OCI-LY3 (cell line): ENCODE data around the gene EVA1A.
A peak's percentile ranks its signal among the peaks of the same experiment; 100 is the strongest.
"Not testable (repeated sequence)": the region's sequence is repeated elsewhere in the genome, so short reads cannot be mapped to it uniquely, and the experiment has no call there.

ENCODE experiments used
- H2AFZ ChIP-seq: fragments of 200-600, 300-600 bp; shearing (Covaris generic); 2 replicates; pipeline ENCODE4 v1.6.0; 2014; ENCODE audit warnings: antibody characterized with exemption, low read depth, low read length
- H3K27ac ChIP-seq: fragments of 200-600, 300-600 bp; sonication (generic); 2 replicates; pipeline ENCODE4 v1.5.1; 2014; ENCODE audit warnings: mild to moderate bottlenecking, low read length, moderate library complexity, mixed read lengths
- H3K27me3 ChIP-seq: fragments of 200-600, 300-600 bp; sonication (generic); 2 replicates; pipeline ENCODE4 v1.6.1; 2014; ENCODE audit warnings: low read depth, low read length, mixed read lengths
- H3K36me3 ChIP-seq: fragments of 200-600, 300-600 bp; sonication (generic); replicated peaks from 2 replicates; pipeline ENCODE3; 2014; ENCODE audit warnings: low read depth, low read length, mixed read lengths
- H3K4me1 ChIP-seq: fragments of 300-600, 200-600 bp; sonication (generic); 2 replicates; pipeline ENCODE4 v1.6.1; 2014; ENCODE audit warnings: low read length, mixed read lengths
- H3K4me2 ChIP-seq: fragments of 200-600, 300-600 bp; sonication (generic); 2 replicates; pipeline ENCODE4 v1.6.1; 2014; ENCODE audit warnings: low read length, mixed read lengths
- H3K4me3 ChIP-seq: fragments of 300-600, 200-600 bp; sonication (generic); 2 replicates; pipeline ENCODE4 v1.5.1; 2014; ENCODE audit warnings: antibody characterized with exemption, mild to moderate bottlenecking, low read length, moderate library complexity
- H3K79me2 ChIP-seq: fragments of 300-600, 200-600 bp; shearing (Covaris generic); 2 replicates; pipeline ENCODE4 v1.6.1; 2014; ENCODE audit warnings: mild to moderate bottlenecking, low read length, mixed read lengths
- H3K9ac ChIP-seq: fragments of 300-600, 200-600 bp; shearing (Covaris generic); 2 replicates; pipeline ENCODE4 v1.6.0; 2014; ENCODE audit warnings: mild to moderate bottlenecking, low read length, moderate library complexity
- H3K9me3 ChIP-seq: fragments of 200-600, 300-600 bp; shearing (Covaris generic); 2 replicates; pipeline ENCODE4 v1.6.1; 2014; ENCODE audit warnings: low read length, mixed read lengths; ENCODE audit not compliant: insufficient read depth
- H4K20me1 ChIP-seq: fragments of 200-600, 300-600 bp; sonication (generic); 2 replicates; pipeline ENCODE4 v1.6.1; 2016; ENCODE audit warnings: low read length, mixed read lengths; ENCODE audit not compliant: insufficient read depth
- EZH2phosphoT487 ChIP-seq: fragments of 200-600 bp; shearing (Covaris generic); IDR thresholded peaks from 2 replicates; pipeline ENCODE4 v1.6.1; 2018; ENCODE audit warnings: antibody characterized with exemption, mixed run types, low read depth
- TF ChIP-seq, protein P1 (sequence below): fragments of 200-600, 300-600 bp; sonication (generic); IDR thresholded peaks from 2 replicates; pipeline ENCODE4 v1.5.1; 2014; ENCODE audit warnings: antibody characterized with exemption, low read length, low read depth

Gene EVA1A

DNA sequence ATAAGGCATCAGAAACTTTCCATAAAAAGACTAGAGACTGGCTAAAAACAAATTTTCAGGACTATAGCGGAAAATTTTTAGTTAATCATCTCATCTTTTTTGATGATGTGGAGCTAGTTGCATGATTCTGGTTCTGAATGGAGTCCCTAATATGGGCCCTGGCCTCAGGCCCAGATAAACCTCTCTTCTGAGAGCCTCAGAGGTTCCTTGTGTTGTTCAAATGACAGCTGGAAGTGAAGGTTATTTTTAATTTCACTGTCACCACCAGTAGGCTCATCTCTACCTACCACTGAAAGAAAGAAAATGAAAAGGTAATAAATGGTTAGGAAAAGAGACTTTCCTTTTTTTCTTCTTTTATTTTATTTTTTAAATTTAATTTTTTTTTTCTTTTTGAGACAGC lies 75.9 kb downstream of the EVA1A start:
- H4K20me1 ChIP-seq = no peaks in the 10 kb centered on the region
- H3K4me3 ChIP-seq = no peak overlapping the region
- no peak overlapping the region for H3K4me2 ChIP-seq
- no peak overlapping the region for H2AFZ ChIP-seq
- H3K27me3 ChIP-seq = peaks cover 23% of the 10 kb centered on the region
- TF ChIP-seq, protein P1, sequence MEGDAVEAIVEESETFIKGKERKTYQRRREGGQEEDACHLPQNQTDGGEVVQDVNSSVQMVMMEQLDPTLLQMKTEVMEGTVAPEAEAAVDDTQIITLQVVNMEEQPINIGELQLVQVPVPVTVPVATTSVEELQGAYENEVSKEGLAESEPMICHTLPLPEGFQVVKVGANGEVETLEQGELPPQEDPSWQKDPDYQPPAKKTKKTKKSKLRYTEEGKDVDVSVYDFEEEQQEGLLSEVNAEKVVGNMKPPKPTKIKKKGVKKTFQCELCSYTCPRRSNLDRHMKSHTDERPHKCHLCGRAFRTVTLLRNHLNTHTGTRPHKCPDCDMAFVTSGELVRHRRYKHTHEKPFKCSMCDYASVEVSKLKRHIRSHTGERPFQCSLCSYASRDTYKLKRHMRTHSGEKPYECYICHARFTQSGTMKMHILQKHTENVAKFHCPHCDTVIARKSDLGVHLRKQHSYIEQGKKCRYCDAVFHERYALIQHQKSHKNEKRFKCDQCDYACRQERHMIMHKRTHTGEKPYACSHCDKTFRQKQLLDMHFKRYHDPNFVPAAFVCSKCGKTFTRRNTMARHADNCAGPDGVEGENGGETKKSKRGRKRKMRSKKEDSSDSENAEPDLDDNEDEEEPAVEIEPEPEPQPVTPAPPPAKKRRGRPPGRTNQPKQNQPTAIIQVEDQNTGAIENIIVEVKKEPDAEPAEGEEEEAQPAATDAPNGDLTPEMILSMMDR = no peak
- no peak for TF ChIP-seq EZH2phosphoT487
- H3K9me3 ChIP-seq = no peaks in the 10 kb centered on the region
- H3K79me2 ChIP-seq = no peaks in the 10 kb centered on the region
- no peak overlapping the region for H3K9ac ChIP-seq
- H3K27ac ChIP-seq = no peak overlapping the region
- no peaks in the 10 kb centered on the region for H3K4me1 ChIP-seq
- no peaks in the 10 kb centered on the region for H3K36me3 ChIP-seq

DNA sequence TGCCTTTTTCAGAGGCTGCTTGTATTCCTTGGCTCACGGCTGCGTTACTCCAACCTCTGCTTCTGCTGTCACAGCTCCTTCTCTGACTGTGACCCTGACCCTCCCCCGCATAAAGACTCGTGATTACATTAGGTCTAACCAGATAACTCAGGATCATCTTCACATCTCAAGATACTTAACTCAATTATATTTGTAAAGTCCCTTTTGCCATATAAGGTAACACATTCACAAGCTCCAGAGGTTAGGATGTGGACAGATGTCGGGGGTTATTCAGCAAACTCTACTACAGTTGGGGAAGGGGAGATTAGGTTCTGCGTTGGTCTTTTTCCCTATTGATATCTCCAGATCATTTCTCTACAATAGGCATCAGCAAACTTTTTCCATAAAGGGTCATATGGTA lies 76.9 kb downstream of the EVA1A start:
- Histone ChIP-seq H3K4me1 (no peaks in the 10 kb centered on the region), H3K9ac (no peak overlapping the region)

DNA sequence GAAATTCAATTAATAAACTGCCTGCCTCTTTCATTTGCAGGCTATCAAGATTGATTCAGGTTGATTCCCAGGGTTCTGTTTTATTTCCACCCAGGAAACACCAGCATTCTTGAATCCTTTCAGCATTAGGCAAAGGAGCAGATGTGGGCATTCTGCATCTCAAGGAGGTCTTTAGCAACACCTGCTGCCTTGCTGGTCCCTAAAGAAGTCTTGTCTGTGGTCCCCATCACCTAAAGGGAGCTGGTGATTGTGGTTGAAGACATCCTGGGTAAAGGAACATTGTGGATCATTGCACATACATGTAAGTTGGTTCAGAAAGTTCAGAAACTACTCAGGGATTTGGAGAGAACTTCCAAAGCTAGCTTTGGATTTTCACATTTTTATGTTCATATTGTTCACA lies 78.3 kb downstream of the EVA1A start:
- no peaks in the 10 kb centered on the region for H4K20me1 ChIP-seq
- no peaks in the 10 kb centered on the region for H3K79me2 ChIP-seq
- no peak overlapping the region for H3K4me3 ChIP-seq
- no peak overlapping the region for H3K9ac ChIP-seq
- peaks cover 17% of the 10 kb centered on the region for H3K27me3 ChIP-seq
- no peaks in the 10 kb centered on the region for H3K9me3 ChIP-seq
- no peak overlapping the region for H3K4me2 ChIP-seq
- H3K27ac ChIP-seq = no peak overlapping the region
- H3K36me3 ChIP-seq = no peaks in the 10 kb centered on the region
- no peak for TF ChIP-seq EZH2phosphoT487
- TF ChIP-seq, protein P1 = no peak
- no peak overlapping the region for H2AFZ ChIP-seq
- H3K4me1 ChIP-seq = no peaks in the 10 kb centered on the region

More for the DNA sequence above, 76.9 kb downstream of the EVA1A start:
- no peak overlapping the region for H3K4me2 ChIP-seq
- H3K27ac ChIP-seq = no peak overlapping the region
- no peak overlapping the region for H3K4me3 ChIP-seq
- no peaks in the 10 kb centered on the region for H4K20me1 ChIP-seq
- no peaks in the 10 kb centered on the region for H3K9me3 ChIP-seq
- TF ChIP-seq, protein P1 = no peak
- TF ChIP-seq EZH2phosphoT487 = no peak
- peaks cover 17% of the 10 kb centered on the region for H3K27me3 ChIP-seq
- H3K79me2 ChIP-seq = no peaks in the 10 kb centered on the region
- no peaks in the 10 kb centered on the region for H3K36me3 ChIP-seq
- H2AFZ ChIP-seq = no peak overlapping the region

DNA sequence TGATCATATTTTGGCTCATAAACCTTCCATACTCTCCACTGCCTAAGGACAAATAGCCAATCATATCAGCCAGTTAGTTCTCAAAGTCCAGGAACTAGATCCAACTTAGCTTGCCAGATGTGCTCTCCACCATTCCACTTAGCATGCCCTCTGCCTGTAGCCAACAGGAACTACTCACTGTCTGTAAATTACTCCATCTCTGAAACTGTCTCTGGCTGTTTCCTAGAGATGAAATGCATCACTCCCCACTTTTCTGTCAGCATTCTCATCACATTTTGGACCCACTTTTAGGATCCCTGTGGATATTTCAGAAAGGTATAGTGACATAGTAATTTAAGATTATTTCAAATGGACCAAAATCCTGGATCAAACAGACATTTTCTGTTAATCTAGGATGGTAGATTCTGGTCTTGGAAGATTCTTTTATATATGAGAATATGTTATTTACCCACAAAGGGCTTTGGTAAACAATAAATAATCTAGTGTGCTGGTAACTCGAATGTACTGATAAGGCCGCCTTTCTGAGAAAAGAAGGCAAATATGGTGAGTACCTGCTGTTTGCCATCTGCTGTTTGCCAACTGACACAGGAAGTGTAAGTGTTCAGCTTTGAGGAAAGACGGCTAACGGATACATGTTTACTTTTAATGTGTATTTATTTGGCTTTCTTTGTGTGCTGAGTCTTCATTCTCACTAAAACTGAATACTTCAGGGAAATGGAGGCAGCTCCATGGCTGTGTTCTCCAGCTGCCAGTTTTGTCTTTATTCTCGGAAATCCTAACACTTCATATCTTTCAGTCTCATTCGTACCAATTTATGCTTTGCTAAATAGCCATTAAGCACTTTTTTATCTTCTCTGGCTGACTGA lies 79.5 kb downstream of the EVA1A start:
- H4K20me1 ChIP-seq = no peaks in the 10 kb centered on the region
- no peak overlapping the region for H3K4me3 ChIP-seq
- no peaks in the 10 kb centered on the region for H3K4me1 ChIP-seq
- no peak overlapping the region for H2AFZ ChIP-seq
- H3K79me2 ChIP-seq = no peaks in the 10 kb centered on the region
- peaks cover 17% of the 10 kb centered on the region for H3K27me3 ChIP-seq
- H3K9me3 ChIP-seq = no peaks in the 10 kb centered on the region
- no peaks in the 10 kb centered on the region for H3K36me3 ChIP-seq
- no peak overlapping the region for H3K27ac ChIP-seq
- H3K9ac ChIP-seq = no peak overlapping the region
- no peak overlapping the region for H3K4me2 ChIP-seq
- TF ChIP-seq, protein P1 = peak; percentile 43
- no peak for TF ChIP-seq EZH2phosphoT487

DNA sequence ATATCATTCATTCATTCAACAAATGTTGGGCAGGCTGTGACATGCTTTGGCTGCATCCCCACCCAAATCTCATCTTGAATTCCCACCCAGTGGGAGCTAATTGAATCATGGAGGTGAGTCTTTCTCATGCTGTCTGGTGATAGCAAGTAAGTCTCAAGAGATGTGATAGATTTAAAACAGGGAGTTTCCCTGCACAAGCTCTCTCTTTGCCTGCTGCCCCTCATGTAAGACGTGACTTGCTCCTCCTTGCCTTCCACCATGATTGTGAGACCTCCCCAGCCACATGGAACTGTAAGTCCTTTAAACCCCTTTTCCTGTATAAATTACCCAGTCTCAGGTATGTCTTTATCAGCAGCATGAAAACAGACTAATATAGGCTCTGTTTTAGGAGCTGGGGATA lies 83.0 kb downstream of the EVA1A start:
- not testable (repeated sequence) for H3K79me2 ChIP-seq, H3K27ac ChIP-seq, H3K4me2 ChIP-seq, H3K9me3 ChIP-seq, H4K20me1 ChIP-seq, H3K4me1 ChIP-seq, H3K9ac ChIP-seq, H3K36me3 ChIP-seq, H3K4me3 ChIP-seq, H2AFZ ChIP-seq
- H3K27me3 ChIP-seq = peaks cover 10% of the 10 kb centered on the region; the same call in 1 of the 2 replicates
